Measurements from ENCODE around the gene SSBP3. TPM values are rescaled to one million over a fixed set of nuclear protein-coding genes. Genes with fewer than 3 reads are reported as not detected.

The SSBP3 gene
- total RNA-seq, 4 donors from 2014 or later: 17.1 to 25.4 (median 21.5) TPM

- no peak for TF ChIP-seq POLR2A (IDR thresholded peaks at IDR 0.05)
- no peak for TF ChIP-seq CTCF (IDR thresholded peaks at IDR 0.05)
- Histone ChIP-seq H3K9me3 (no peaks in the 10 kb centered on the region), H3K4me1 (peaks cover 53 to 99% (median 92%) of the 10 kb centered on the region in 3 donors), H3K4me3 (no peak overlapping the region), H3K27ac (peak overlapping the region; percentile 54 to 87 (median 84)), H3K36me3 (peaks cover 0 to 6% (median 0%) of the 10 kb centered on the region in 3 donors), H3K27me3 (no peaks in the 10 kb centered on the region)
- no peak for DNase-seq
- WGBS, 2 donors: 93 to 94% methylated on average over 2 of the region's 2 CpGs
- intact Hi-C loops (cut with DNase I): no loop called here
Measured at GRCh38 chr1:54325284-54325683, 80.9 kb downstream of the SSBP3 start.

GRCh38 chr1:54324251-54325140 is 81.7 kb downstream of the SSBP3 start:
- Histone ChIP-seq H3K4me3 (no peak overlapping the region), H3K36me3 (peaks cover 0 to 6% (median 0%) of the 10 kb centered on the region in 3 donors), H3K9me3 (no peaks in the 10 kb centered on the region), H3K27me3 (no peaks in the 10 kb centered on the region), H3K27ac (peak overlapping the region; percentile 54 to 87 (median 84)), H3K4me1 (peaks cover 51 to 91% (median 84%) of the 10 kb centered on the region in 3 donors)
- intact Hi-C loops (cut with DNase I): no loop called here
- TF ChIP-seq POLR2A (IDR thresholded peaks at IDR 0.05) (no peak), CTCF (IDR thresholded peaks at IDR 0.05) (no peak)
- WGBS, 2 donors: 43 to 50% methylated on average over 15 of the region's 19 CpGs
- DNase-seq: no peak

GRCh38 chr1:54323921-54324250 is 82.3 kb downstream of the SSBP3 start:
- no peaks in the 10 kb centered on the region for H3K27me3 ChIP-seq
- DNase-seq: no peak
- H3K27ac ChIP-seq: peak overlapping the region; percentile 54 to 87 (median 84)
- H3K4me3 ChIP-seq: no peak overlapping the region
- 22 to 42% methylated on average over 4 of the region's 6 CpGs for WGBS, 2 donors
- TF ChIP-seq CTCF (IDR thresholded peaks at IDR 0.05) (no peak), POLR2A (IDR thresholded peaks at IDR 0.05) (no peak)
- peaks cover 0 to 6% (median 0%) of the 10 kb centered on the region in 3 donors for H3K36me3 ChIP-seq
- H3K4me1 ChIP-seq: peaks cover 46 to 90% (median 78%) of the 10 kb centered on the region in 3 donors
- H3K9me3 ChIP-seq: no peaks in the 10 kb centered on the region
- intact Hi-C loops (cut with DNase I): no loop called here

GRCh38 chr1:54323324-54323739 is 82.9 kb downstream of the SSBP3 start:
- Histone ChIP-seq H3K4me3 (no peak overlapping the region), H3K27me3 (no peaks in the 10 kb centered on the region), H3K4me1 (peaks cover 41 to 90% (median 73%) of the 10 kb centered on the region in 3 donors), H3K9me3 (no peaks in the 10 kb centered on the region), H3K36me3 (peaks cover 0 to 4% (median 0%) of the 10 kb centered on the region in 3 donors), H3K27ac (peak overlapping the region; percentile 54 to 87 (median 84))
- no peak for DNase-seq
- peak in 3 of 6 experiments; percentile 26 to 43 (median 30) for TF ChIP-seq CTCF (IDR thresholded peaks at IDR 0.05)
- TF ChIP-seq POLR2A (IDR thresholded peaks at IDR 0.05): no peak
- 13 to 60% methylated on average over 1 of the region's 6 CpGs for WGBS, 2 donors
- intact Hi-C loops (cut with DNase I): no loop called here

- Histone ChIP-seq H3K27me3 (no peaks in the 10 kb centered on the region), H3K4me3 (no peak overlapping the region), H3K9me3 (no peaks in the 10 kb centered on the region), H3K27ac (no peak overlapping the region), H3K4me1 (peaks cover 23 to 86% (median 52%) of the 10 kb centered on the region in 3 donors), H3K36me3 (no peaks in the 10 kb centered on the region)
- intact Hi-C loops (cut with DNase I): no loop called here
- TF ChIP-seq CTCF (IDR thresholded peaks at IDR 0.05) (no peak), POLR2A (IDR thresholded peaks at IDR 0.05) (no peak)
- DNase-seq: no peak
- WGBS, 2 donors: 56 to 87% methylated on average over 3 to 4 of the region's 4 CpGs
Measured at GRCh38 chr1:54318246-54318814, 87.9 kb downstream of the SSBP3 start.
